Stimulated activated CD4-positive, alpha-beta T cell treated with anti-CD3 and anti-CD28 coated beads, Interleukin-4, amount 100 ng/mL, for 4 hours (primary cell): ENCODE measurements around the gene ADAMTSL3.
"Not testable (repeated sequence)": the region's sequence is repeated elsewhere in the genome, so short reads cannot be mapped to it uniquely, and the experiment has no call there.

ENCODE experiments used
- DNase-seq, 2 experiments: peaks; one replicate each; pipeline ENCODE4 v3.0.0-alpha.2; 2020

Gene ADAMTSL3

DNA sequence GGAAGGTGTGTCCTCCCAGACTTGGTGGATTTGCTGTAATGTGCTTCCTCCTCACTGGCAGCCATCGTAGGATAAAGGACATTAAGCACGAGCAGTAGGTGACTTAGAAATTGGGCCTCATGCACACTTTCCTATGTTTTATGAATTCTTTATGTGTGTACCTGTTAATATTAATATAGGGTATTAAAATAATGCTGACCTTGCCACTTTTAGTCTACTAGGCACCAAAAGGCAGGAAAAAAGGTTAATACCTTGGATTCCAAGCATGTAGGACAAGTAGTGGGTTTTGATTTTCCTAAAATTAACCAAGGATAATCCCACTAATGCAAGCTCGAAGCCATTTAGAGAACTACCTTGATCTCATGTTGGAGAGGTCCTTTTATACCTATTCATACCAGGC is 55.9 kb downstream of the ADAMTSL3 start:
- DNase-seq = no peak

DNA sequence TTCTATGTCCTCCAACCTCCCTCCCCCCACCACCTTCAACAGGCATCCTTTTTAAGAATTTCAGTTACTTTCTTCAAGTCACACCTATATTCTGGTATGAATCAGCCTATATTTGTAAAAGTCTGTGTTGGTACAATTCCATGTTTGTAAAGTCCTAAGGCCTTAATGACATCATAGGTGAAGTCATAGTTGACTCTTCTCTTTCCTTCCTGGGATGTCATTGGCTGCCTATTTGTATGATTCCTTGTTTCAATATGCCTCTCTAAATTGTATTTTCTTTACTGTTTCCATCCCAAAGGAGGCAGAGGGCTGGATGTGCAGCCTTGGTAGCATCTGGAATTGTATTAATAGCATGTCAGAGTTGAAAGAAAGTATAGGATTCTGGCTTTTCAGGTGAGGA is 56.5 kb downstream of the ADAMTSL3 start:
- no peak for DNase-seq

DNA sequence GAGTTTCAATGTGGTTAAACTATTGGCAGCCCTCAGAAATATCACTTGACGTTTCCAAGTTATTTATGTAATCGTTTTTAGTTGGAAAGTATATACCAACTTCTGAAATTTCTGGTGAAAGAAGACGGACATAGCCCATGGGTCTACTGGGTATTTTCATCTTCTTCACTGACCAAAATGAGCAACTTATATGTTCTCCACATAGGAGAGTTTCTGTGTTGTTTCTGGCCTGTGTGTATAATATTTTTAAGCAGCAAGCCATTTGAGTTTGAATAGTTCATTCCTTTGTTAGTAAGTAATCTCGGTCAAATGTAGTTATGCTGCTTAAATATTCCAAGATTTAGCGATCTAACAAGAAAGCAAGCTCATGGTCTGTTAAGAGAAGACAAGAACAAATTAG is 57.3 kb downstream of the ADAMTSL3 start:
- no peak for DNase-seq

- no peak for DNase-seq
Measured at GRCh38 chr15:83713242-83713641, 59.3 kb downstream of the ADAMTSL3 start.

GRCh38 chr15:83714939-83715628 is 61.2 kb downstream of the ADAMTSL3 start:
- DNase-seq = no peak

GRCh38 chr15:83716605-83717004 is 62.7 kb downstream of the ADAMTSL3 start:
- DNase-seq = no peak

DNA sequence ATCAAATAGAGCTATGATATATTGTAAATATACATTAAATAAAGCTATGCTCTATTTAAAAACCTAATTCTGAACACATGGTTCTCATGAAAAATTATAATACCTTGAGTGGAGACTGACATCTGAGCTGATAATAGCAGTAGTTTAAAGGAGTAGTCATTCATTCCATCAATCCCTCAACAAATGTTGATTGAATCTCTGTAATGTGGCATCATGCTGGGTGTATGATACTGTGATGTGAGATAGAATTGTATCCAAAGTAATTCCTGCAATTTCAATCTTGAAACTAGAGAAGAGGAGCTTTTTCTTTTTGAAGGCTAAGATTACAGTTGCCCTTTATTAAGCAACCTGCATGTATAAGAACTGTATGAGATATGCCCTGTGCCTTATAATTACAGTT is 63.1 kb downstream of the ADAMTSL3 start:
- DNase-seq = no peak

GRCh38 chr15:83720468-83720867 is 66.5 kb downstream of the ADAMTSL3 start:
- DNase-seq = no peak

DNA sequence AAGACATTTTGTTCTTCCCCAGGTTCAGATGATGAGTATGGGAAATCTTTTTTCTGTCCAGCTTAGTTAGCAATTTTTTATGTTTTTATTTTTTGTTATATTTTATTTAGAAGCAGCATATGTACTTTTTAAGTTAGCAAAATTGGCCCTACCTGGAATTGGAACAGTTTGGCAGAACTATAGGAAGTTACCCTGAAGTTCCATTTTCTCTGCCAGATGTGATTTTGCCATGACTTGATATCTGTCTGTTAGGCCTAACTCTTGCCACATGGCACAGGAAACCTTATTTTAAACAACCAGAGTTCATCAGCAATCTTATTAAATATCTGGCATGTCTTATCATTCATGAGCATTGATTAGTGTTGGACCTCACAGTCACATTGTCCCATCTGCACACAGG is 67.1 kb downstream of the ADAMTSL3 start:
- no peak for DNase-seq

- DNase-seq = no peak
Measured at GRCh38 chr15:83721981-83722380, 68.1 kb downstream of the ADAMTSL3 start.

DNA sequence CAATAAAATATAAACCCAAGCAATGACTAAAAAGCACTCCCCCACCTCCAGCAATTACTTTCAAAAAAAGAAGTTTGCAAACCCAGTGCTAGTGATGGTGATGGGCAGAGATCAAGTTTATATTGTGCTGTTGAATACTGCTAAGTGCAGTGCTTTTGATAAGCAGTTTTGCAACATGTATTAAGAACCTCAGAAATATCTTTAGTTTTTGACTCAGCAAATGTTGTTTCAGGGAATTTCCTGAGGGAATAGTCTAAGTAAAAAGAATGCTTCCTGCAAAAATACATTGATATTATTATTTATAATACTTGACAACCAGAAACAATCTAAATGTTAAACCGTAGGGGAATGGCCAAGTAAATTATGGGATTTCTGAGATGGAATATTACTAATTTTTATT is 69.3 kb downstream of the ADAMTSL3 start:
- no peak for DNase-seq

- DNase-seq = no peak
Measured at GRCh38 chr15:83732196-83732595, 78.3 kb downstream of the ADAMTSL3 start.

DNA sequence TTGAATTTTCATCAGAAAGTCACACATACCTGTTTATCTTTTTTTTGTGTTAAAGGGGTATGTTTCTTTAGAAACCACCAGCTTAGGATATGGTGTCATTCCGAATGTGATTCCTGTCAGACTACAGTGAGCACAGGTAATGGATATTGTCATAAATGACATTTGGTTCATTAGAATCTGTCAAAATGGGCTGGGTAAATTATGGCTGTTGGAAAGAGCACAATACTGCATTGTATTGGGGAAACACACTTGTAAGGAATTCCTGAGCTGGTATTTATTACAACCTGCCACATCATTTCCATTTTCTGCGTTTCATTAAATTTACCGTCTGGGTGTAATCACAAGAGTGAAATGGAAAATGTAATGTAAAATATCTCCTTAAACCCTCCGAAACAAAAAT is 78.8 kb downstream of the ADAMTSL3 start:
- DNase-seq = no peak

GRCh38 chr15:83733206-83733605 is 79.3 kb downstream of the ADAMTSL3 start:
- DNase-seq = no peak

DNA sequence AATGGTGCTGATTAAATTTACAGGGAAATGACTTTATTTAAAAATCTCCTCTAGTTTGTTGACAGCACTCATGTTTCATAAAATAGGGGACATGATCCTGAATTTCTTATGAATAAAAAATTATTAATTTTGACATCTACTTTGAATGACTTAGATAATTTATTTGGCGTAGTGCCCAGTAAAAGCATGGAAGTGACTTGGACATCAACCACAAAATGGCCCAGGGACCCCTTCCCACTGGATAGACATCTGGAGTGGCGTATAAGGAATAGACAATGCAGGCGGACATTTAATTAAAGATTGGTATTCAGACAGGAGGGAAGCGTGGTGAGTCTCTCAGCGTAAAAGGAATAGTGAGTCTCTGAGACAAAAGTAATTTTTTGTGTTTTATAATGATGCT is 79.8 kb downstream of the ADAMTSL3 start:
- DNase-seq = no peak

- no peak for DNase-seq
Measured at GRCh38 chr15:83734487-83734886, 80.6 kb downstream of the ADAMTSL3 start.

- DNase-seq = no peak
Measured at GRCh38 chr15:83739629-83740028, 85.7 kb downstream of the ADAMTSL3 start.

DNA sequence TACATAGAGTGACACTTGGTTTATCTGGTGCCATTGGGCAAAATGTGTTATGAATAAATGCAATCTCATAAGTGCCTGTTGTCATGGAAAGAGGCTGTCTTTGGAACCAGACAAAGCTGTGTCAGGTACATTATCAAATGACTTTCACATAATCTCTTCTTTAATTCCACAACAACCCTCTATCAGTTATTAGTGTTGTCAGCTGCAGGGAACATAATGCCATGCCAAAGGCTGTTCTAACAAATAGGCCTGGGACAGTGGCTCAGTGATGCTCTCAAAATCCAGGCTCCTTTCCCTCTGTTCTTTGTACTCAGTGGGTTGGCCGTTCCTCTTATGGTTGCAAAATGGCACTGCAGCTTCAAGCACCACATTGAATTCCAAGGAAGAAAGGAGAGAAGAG is 91.8 kb downstream of the ADAMTSL3 start:
- DNase-seq = no peak

GRCh38 chr15:83746231-83746630 is 92.3 kb downstream of the ADAMTSL3 start:
- no peak for DNase-seq

- DNase-seq = no peak
Measured at GRCh38 chr15:83747050-83747717, 93.3 kb downstream of the ADAMTSL3 start.

DNA sequence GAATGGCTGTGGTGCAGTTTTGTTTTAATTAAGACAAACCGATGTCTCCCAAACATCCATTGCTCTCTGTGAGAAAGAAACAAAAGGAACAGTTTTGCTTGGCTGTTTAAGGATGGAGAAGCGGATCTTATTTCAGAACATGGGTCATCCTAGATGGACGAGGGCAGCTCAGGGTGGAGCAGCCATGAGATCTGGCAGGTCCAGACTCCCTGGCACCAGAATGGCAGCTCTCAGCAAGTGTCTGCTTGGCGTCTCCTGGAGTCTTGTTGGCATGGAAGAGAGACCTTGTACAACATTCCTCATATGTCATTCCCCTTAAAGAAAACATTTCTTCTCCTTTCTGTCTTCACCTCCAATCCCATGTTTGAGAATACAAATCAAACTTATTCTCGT is 93.8 kb downstream of the ADAMTSL3 start:
- no peak for DNase-seq

- no peak for DNase-seq
Measured at GRCh38 chr15:83753872-83754493, 100.1 kb downstream of the ADAMTSL3 start.

GRCh38 chr15:83757291-83757690 is 103.4 kb downstream of the ADAMTSL3 start:
- DNase-seq = not testable (repeated sequence)

DNA sequence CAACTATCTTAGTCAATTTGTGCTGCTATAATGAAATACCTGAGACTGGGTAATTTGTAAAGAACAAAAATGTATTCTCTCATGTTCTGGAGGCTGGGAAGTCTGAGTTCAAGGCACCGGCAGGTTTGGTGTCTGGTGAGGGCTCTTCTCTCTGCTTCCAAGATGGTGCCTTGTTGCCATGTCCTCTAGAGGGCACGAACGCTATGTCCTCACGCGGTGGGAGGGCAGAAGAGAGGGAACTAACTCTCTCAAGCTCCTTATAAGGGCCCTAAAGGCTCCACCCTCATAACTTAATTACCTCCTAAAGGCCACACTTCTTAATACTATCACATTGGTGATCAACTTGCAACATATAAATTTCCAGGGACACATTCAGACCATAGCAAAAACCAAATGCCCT is 108.4 kb downstream of the ADAMTSL3 start:
- DNase-seq = no peak
